Heart left ventricle (tissue), 13 donors: Measurements from ENCODE around the gene WDR83.

Experiments
- POLR2A ChIP-seq, 2 donors: fragments of 450-650 bp; IDR thresholded peaks; one replicate each; pipeline ENCODE4 v1.6.1; 2017; ENCODE audit warnings: antibody characterized with exemption in 2 of 2, mild to moderate bottlenecking in 2 of 2, moderate library complexity in 2 of 2
- TF ChIP-seq, protein P1 (sequence below), 12 donors: fragments of 200-600 bp; sonication (generic) in 4 of 12; IDR thresholded peaks; one replicate each; pipeline versions ENCODE4 v1.5.0 to v1.8.0; 2018 to 2022; ENCODE audit warnings: antibody characterized with exemption in 12 of 12, mild to moderate bottlenecking in 5 of 12
- donor health status: ischemic (EF 13 %, LVEDD 7.1; RV severe dilation, severe dysfunction).
- donor health status: DM: no; HTN: yes; CAD: no.
- donor health status: DM: no; HTN: no; CAD: no.
- donor health status: ischemic (EF 25% LVEDD 6.9; RV normal size, moderate dysfunction).
- donor health status: ischemic (EF 25% LVEDD 5.7; RV mildly dilated, moderate dysfunction).
- donor health status: ischemic (EF 35%, LVEDD 5.7; RV mildly dilated, moderate dysfunction).
- donor health status: nonischemic (EF 11% LVEDD 7.7; RV severe dilation, severe dysfunction).
- donor health status: DM: yes; HTN: yes; CAD: no.
- donor health status: PGD.
- donor health status: ischemic (EF 29% LVEDD 5.4; RV normal size, mild dysfunction).
- donor health status: nonischemic (EF 23%, LVEDD 6.1; RV moderate dilation, normal function).

DNA sequence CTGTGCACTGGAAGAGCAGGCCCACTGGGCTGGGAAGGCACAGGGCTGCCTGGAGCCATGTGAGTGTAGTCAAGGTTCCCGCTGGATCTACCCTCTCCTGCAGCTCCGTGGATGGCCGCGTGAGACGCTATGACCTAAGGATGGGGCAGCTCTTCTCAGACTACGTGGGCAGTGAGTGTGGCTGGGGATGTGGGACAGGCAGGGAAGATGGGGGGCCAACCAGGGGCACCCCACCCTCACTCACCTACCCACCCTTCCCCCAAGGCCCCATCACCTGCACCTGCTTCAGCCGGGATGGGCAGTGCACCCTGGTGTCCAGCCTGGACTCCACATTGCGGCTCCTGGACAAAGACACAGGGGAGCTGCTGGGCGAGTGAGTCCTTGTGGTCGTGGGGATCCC is 6.1 kb downstream of the WDR83 start:
- TF ChIP-seq, protein P1, sequence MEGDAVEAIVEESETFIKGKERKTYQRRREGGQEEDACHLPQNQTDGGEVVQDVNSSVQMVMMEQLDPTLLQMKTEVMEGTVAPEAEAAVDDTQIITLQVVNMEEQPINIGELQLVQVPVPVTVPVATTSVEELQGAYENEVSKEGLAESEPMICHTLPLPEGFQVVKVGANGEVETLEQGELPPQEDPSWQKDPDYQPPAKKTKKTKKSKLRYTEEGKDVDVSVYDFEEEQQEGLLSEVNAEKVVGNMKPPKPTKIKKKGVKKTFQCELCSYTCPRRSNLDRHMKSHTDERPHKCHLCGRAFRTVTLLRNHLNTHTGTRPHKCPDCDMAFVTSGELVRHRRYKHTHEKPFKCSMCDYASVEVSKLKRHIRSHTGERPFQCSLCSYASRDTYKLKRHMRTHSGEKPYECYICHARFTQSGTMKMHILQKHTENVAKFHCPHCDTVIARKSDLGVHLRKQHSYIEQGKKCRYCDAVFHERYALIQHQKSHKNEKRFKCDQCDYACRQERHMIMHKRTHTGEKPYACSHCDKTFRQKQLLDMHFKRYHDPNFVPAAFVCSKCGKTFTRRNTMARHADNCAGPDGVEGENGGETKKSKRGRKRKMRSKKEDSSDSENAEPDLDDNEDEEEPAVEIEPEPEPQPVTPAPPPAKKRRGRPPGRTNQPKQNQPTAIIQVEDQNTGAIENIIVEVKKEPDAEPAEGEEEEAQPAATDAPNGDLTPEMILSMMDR (IDR thresholded peaks at IDR 0.05): no peak
- TF ChIP-seq POLR2A (IDR thresholded peaks at IDR 0.05): no peak
